ENCODE data around the gene ZDHHC1.

GRCh38 chr16:67400901-67401300 lies 15.4 kb downstream of the ZDHHC1 start:
- TF ChIP-seq CREB5 (CRISPR knock-in tag; IDR thresholded peaks at IDR 0.05; ENCODE audit: low read depth) (no peak), PATZ1 (CRISPR knock-in tag; IDR thresholded peaks at IDR 0.05; ENCODE audit: borderline replicate concordance) (no peak), ESRRG (CRISPR knock-in tag; IDR thresholded peaks at IDR 0.05) (no peak), SNAI2 (CRISPR knock-in tag; IDR thresholded peaks at IDR 0.05) (no peak)

Measured in SK-N-SH treated with all-trans-retinoic acid at 6 μM for 48 hours (cell line).